AG08395 (cell line): Measurements from ENCODE around the gene PLAAT5.
"Not testable (repeated sequence)": the region's sequence is repeated elsewhere in the genome, so short reads cannot be mapped to it uniquely, and the experiment has no call there.

Experiments
- DNase-seq: peaks from one replicate; pipeline ENCODE4 v3.0.0; 2012; ENCODE audit warnings: mixed read lengths, low spot score

PLAAT5 gene

GRCh38 chr11:63480039-63480438 is 10.9 kb downstream of the PLAAT5 start:
- no peak for DNase-seq

DNA sequence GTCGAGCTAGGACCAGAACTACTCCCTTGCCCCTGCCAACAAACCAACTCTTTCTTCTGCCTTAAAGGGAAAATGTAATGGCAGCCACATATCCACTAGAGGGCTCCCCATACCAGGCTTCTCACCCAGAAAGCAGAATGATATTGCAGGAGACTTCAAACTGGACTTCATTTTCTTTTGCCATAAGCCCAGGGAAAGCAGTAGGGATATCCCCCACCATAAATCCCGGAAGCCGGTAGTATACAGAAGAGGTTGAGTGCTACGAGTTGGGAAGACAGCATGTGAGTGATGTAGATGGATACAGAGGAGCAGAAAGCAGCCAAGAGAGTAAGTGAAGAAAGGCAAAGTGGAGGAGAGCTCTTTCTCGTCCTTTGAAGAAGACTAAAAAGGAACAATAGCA is 12.1 kb downstream of the PLAAT5 start:
- DNase-seq: peak; percentile 86

- DNase-seq: no peak
Measured at GRCh38 chr11:63476618-63477017, 14.3 kb downstream of the PLAAT5 start.

DNA sequence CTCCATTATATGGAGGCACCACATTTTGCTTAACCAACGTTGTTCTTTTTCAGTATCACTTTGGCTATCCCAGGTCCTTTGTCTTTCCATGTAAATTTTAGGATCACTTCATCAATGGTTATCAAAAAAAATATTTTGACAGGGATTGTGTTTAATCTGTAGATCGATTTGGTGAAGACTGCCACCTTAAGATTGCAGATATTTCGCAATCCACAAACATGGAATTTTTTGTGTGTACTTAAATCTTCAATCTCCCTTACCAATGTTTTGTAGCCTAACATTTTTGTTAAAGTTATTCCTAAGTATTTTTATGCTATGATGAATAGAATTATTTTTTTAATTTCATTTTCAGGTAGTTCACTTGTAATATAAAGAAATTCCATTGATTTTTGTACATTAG is 18.6 kb downstream of the PLAAT5 start:
- DNase-seq: no peak

DNA sequence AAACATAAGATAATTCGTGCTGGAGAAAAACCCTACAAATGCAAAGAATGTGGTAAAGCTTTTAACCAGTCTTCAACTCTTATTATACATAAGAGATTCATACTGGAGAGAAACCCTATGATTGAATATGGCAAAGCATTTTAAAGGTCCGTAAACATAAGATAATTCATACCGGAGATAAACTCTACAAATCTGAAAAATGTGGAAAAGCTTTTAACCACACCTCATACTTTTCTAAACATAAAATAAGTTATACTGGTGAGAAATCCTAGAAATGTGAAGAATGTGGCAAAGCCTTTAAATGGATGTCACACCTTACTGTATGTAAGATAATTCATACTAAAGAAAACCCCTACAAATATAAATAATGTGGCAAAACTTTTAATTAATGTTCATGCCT is 20.7 kb downstream of the PLAAT5 start:
- no peak for DNase-seq

GRCh38 chr11:63462137-63462536 is 28.8 kb downstream of the PLAAT5 start:
- DNase-seq: no peak

DNA sequence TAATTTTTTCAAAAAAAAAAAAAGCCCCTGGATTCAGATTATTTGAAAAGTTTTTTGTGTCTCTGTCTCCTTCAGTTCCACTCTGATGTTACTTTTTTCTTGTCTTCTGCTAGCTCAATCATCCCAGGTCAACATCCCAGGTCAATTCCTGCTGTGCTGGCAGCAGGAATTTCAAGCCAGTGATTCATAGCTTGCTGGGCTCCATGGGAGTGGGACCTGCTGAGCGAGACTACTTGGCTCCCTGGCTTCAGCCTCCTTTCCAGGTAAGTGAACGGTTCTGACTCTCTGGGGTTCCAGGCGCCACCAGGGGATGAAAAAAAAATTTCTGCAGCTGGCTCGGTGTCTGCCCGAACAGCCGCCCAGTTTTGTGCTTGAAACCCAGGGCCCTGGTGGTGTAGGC is 31.4 kb downstream of the PLAAT5 start:
- no peak for DNase-seq

DNA sequence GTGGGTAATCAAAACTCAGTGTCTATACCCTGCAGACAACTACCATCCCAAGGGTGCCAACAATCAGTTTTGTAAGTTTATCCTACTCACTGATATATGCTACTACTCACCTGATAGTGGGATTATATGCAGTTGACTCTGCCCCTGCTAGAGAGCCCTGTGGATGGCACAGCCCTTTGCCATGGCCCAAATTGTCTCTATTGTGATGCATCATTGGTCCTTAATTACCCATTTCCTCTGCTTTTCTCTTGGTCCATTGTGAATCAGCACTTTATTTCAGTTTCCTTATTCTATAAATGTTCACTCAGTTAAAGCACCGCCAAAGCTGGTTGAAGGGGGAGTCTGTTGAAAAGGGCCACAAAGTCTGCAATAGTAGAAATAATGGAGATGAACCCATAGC is 42.3 kb downstream of the PLAAT5 start:
- DNase-seq: no peak

- DNase-seq: peak; percentile 29
Measured at GRCh38 chr11:63445720-63446119, 45.2 kb downstream of the PLAAT5 start.

DNA sequence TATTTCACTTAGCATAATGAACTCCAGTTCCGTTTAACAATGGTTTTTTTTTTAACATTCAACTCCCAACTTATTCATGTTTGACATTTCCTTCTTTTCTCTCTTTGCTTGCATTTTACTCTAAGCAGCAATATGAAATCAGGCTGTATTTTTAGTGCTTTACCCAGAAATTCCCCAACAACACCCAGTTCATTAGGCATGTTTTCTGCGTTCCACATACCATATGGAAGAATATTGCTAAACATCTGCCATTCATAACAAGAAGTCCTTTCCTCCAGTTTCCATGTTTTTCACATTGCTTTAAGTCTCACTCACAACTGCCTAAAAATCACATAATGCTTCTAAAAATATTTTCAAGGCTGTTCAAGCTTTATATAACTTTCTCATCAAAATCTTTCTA is 45.8 kb downstream of the PLAAT5 start:
- DNase-seq: no peak

DNA sequence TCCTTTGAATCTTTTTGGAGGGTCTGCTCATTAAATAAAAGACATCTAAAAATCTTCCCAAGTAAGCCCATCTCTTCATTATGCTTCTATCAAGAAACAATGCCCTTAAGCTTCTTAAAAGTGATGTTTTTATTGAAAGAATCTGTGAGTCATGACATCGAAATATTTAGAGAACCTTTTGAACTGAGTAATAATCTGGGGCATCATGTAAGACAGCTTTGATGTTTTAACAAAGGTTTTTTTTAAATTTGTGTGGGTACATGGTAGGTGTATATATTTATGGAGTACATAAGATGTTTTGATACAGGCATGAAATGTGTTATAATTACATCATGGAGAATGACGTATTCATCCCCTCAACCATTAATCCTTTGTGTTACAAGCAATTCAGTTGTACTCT is 46.8 kb downstream of the PLAAT5 start:
- no peak for DNase-seq

GRCh38 chr11:63443714-63444113 is 47.3 kb downstream of the PLAAT5 start:
- no peak for DNase-seq

DNA sequence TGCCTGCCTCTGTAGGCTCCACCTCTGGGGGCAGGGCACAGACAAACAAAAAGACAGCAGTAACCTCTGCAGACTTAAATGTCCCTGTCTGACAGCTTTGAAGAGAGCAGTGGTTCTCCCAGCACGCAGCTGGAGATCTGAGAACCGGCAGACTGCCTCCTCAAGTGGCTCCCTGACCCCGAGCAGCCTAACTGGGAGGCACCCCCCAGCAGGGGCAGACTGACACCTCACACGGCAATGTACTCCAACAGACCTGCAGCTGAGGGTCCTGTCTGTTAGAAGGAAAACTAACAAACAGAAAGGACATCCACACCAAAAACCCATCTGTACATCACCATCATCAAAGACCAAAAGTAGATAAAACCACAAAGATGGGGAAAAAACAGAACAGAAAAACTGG is 55.1 kb downstream of the PLAAT5 start:
- DNase-seq: not testable (repeated sequence)

DNA sequence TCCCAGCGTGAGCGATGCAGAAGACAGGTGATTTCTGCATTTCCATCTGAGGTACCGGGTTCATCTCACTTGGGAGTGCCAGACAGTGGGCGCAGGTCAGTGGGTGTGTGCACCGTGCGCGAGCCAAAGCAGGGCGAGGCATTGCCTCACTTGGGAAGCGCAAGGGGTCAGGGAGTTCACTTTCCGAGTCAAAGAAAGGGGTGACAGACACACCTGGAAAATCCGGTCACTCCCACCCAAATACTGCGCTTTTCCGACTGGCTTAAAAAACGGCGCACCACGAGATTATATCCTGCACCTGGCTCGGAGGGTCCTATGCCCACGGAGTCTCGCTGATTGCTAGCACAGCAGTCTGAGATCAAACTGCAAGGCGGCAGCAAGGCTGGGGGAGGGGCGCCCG is 55.6 kb downstream of the PLAAT5 start:
- DNase-seq: not testable (repeated sequence)

GRCh38 chr11:63430731-63431130 is 60.2 kb downstream of the PLAAT5 start:
- not testable (repeated sequence) for DNase-seq

DNA sequence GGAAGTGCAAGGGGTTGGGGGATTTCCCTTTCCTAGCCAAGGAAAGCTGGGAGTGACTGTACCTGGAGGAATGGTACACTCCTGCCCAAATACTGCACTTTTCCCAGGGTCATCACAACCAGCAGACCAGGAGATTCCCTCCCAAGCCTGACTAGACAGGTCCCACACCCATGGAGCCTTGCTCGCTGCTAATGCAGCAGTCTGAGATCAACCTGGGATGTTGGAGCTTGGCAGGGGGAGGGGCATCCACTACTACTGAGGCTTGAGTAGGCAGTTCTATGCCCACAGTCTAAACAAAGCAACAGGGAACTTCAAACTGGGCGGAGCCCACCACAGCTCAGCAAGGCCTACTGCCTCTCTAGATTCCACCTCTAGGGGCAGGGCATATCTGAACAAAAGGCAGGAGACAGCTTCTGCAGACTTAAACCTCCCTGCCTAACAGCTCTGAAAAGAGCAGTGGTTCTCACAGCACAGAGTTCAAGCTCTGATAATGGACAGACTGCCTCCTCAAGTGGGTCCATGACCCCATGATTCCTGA is 62.9 kb downstream of the PLAAT5 start:
- DNase-seq: no peak

- DNase-seq: no peak
Measured at GRCh38 chr11:63417174-63417852, 73.7 kb downstream of the PLAAT5 start.
